Ishikawa (cell line): ENCODE data around the gene USP7.

ENCODE experiments used
- CEBPB ChIP-seq: IDR thresholded peaks from 2 replicates; pipeline ENCODE4 v1.6.1; 2012
- EP300 ChIP-seq: IDR thresholded peaks from 2 replicates; pipeline ENCODE4 v1.6.1; 2012; ENCODE audit warnings: borderline replicate concordance
- FOXM1 ChIP-seq: IDR thresholded peaks from 2 replicates; pipeline ENCODE4 v1.6.1; 2012; ENCODE audit warnings: low read depth, borderline replicate concordance
- MAX ChIP-seq: IDR thresholded peaks from 2 replicates; pipeline ENCODE4 v1.6.1; 2012
- RAD21 ChIP-seq: IDR thresholded peaks from 2 replicates; pipeline ENCODE4 v1.6.1; 2012; ENCODE audit warnings: low read depth
- TAF1 ChIP-seq: IDR thresholded peaks from 2 replicates; pipeline ENCODE4 v1.6.1; 2012; ENCODE audit warnings: low read depth, mild to moderate bottlenecking
- TEAD4 ChIP-seq: IDR thresholded peaks from 2 replicates; pipeline ENCODE4 v1.6.1; 2012
- YY1 ChIP-seq: IDR thresholded peaks from 2 replicates; pipeline ENCODE4 v1.6.1; 2012; ENCODE audit warnings: low read depth
- ZBTB7A ChIP-seq: IDR thresholded peaks from 2 replicates; pipeline ENCODE4 v1.6.1; 2012; ENCODE audit warnings: low read depth
- TF ChIP-seq, protein P1 (sequence below): IDR thresholded peaks from 2 replicates; pipeline ENCODE4 v1.6.1; 2012; ENCODE audit warnings: low read depth, mild to moderate bottlenecking

GRCh38 chr16:8966817-8967131, 3.1 kb upstream of the USP7 start:
- TF ChIP-seq CEBPB, result no peak
- TF ChIP-seq, protein P1, sequence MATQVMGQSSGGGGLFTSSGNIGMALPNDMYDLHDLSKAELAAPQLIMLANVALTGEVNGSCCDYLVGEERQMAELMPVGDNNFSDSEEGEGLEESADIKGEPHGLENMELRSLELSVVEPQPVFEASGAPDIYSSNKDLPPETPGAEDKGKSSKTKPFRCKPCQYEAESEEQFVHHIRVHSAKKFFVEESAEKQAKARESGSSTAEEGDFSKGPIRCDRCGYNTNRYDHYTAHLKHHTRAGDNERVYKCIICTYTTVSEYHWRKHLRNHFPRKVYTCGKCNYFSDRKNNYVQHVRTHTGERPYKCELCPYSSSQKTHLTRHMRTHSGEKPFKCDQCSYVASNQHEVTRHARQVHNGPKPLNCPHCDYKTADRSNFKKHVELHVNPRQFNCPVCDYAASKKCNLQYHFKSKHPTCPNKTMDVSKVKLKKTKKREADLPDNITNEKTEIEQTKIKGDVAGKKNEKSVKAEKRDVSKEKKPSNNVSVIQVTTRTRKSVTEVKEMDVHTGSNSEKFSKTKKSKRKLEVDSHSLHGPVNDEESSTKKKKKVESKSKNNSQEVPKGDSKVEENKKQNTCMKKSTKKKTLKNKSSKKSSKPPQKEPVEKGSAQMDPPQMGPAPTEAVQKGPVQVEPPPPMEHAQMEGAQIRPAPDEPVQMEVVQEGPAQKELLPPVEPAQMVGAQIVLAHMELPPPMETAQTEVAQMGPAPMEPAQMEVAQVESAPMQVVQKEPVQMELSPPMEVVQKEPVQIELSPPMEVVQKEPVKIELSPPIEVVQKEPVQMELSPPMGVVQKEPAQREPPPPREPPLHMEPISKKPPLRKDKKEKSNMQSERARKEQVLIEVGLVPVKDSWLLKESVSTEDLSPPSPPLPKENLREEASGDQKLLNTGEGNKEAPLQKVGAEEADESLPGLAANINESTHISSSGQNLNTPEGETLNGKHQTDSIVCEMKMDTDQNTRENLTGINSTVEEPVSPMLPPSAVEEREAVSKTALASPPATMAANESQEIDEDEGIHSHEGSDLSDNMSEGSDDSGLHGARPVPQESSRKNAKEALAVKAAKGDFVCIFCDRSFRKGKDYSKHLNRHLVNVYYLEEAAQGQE, result no peak
- no peak for TF ChIP-seq TEAD4
- no peak for TF ChIP-seq FOXM1
- TF ChIP-seq RAD21, result no peak
- TF ChIP-seq TAF1, result no peak
- TF ChIP-seq YY1, result no peak
- TF ChIP-seq EP300, result no peak
- no peak for TF ChIP-seq MAX
- no peak for TF ChIP-seq ZBTB7A
